ENCODE measurements around the gene AIFM3. TPM values are rescaled to one million over a fixed set of nuclear protein-coding genes. Genes with fewer than 3 reads are reported as not detected.
A peak's percentile ranks its signal among the peaks of the same experiment; 100 is the strongest.
"Not testable (repeated sequence)": the region's sequence is repeated elsewhere in the genome, so short reads cannot be mapped to it uniquely, and the experiment has no call there.

The AIFM3 gene
- total RNA-seq, 3 donors from 2014 or later: 1.6 to 3.3 (median 2.2) TPM

GRCh38 chr22:21000207-21000986, 33.3 kb downstream of the AIFM3 start:
- intact Hi-C loops (cut with DNase I; ENCODE audit: low total_unique reads): no loop called here
- TF ChIP-seq POLR2AphosphoS5 (IDR thresholded peaks at IDR 0.05): no peak
- no peak for TF ChIP-seq CTCF (IDR thresholded peaks at IDR 0.05)
- no peak for TF ChIP-seq POLR2A (IDR thresholded peaks at IDR 0.05)

GRCh38 chr22:21000987-21001600, 34.0 kb downstream of the AIFM3 start:
- Histone ChIP-seq H3K27me3 (no peaks in the 10 kb centered on the region), H3K36me3 (no peaks in the 10 kb centered on the region), H3K4me3 (peak overlapping the region; percentile 72 to 85 (median 74)), H3K4me1 (peaks cover 4 to 22% of the 10 kb centered on the region in 2 donors), H3K27ac (peak overlapping the region; percentile 99 to 100), H3K9me3 (no peaks in the 10 kb centered on the region)
- intact Hi-C loops (cut with DNase I; ENCODE audit: low total_unique reads): no loop called here
- no peak for DNase-seq (ENCODE audit: low spot score in 2 of 2)
- TF ChIP-seq POLR2AphosphoS5 (IDR thresholded peaks at IDR 0.05) (no peak), CTCF (IDR thresholded peaks at IDR 0.05) (no peak), POLR2A (IDR thresholded peaks at IDR 0.05) (no peak)

More at GRCh38 chr22:21000207-21000986, 33.3 kb downstream of the AIFM3 start:
- Histone ChIP-seq H3K27ac (peak overlapping the region; percentile 99 to 100), H3K4me3 (peak overlapping the region; percentile 72 to 85 (median 74)), H3K9me3 (no peaks in the 10 kb centered on the region), H3K4me1 (peaks cover 4 to 22% of the 10 kb centered on the region in 2 donors), H3K36me3 (no peaks in the 10 kb centered on the region), H3K27me3 (no peaks in the 10 kb centered on the region)
- no peak for DNase-seq (ENCODE audit: low spot score in 2 of 2)

- intact Hi-C loops (cut with DNase I; ENCODE audit: low total_unique reads): no loop called here
- Histone ChIP-seq H3K4me3 (peak within 1 kb of the TSS; percentile 72 to 85 (median 74)), H3K4me1 (peaks cover 4 to 22% of the 10 kb centered on the region in 2 donors), H3K9me3 (no peaks in the 10 kb centered on the region), H3K27me3 (no peaks in the 10 kb centered on the region), H3K27ac (peak within 1 kb of the TSS; percentile 99 to 100), H3K36me3 (no peaks in the 10 kb centered on the region)
- peak; percentile 80 to 94 (median 89) for TF ChIP-seq POLR2AphosphoS5 (IDR thresholded peaks at IDR 0.05)
- peak; percentile 89 for TF ChIP-seq POLR2A (IDR thresholded peaks at IDR 0.05)
- peak in 1 of 3 donors; percentile 18 for TF ChIP-seq CTCF (IDR thresholded peaks at IDR 0.05)
- peak; percentile 95 to 96 for DNase-seq (ENCODE audit: low spot score in 2 of 2)
These were observed 34.7 kb downstream of the AIFM3 start, which contains the start of gene THAP7 for GRCh38 chr22:21001601-21002325. TSS of gene THAP7 (minus strand) at chr22:21002118. CDS start at chr22:21001911, 207 bp downstream.

GRCh38 chr22:21003782-21004181, 36.7 kb downstream of the AIFM3 start:
- DNase-seq (ENCODE audit: low spot score in 2 of 2): no peak
- peak overlapping the region in 1 of 2 donors; percentile 52 for H3K27ac ChIP-seq
- intact Hi-C loops (cut with DNase I; ENCODE audit: low total_unique reads): no loop called here

GRCh38 chr22:21009208-21009607, 42.2 kb downstream of the AIFM3 start:
- H3K9me3 ChIP-seq; H3K27me3 ChIP-seq; H3K4me3 ChIP-seq; intact Hi-C loops (cut with DNase I; ENCODE audit: low total_unique reads); H3K27ac ChIP-seq; H3K36me3 ChIP-seq; DNase-seq (ENCODE audit: low spot score in 2 of 2); H3K4me1 ChIP-seq: not testable (repeated sequence)

More at GRCh38 chr22:21003782-21004181, 36.7 kb downstream of the AIFM3 start:
- TF ChIP-seq CTCF (IDR thresholded peaks at IDR 0.05): no peak
- Histone ChIP-seq H3K4me1 (peaks cover 4 to 22% of the 10 kb centered on the region in 2 donors), H3K9me3 (no peaks in the 10 kb centered on the region), H3K27me3 (no peaks in the 10 kb centered on the region), H3K36me3 (no peaks in the 10 kb centered on the region), H3K4me3 (no peak overlapping the region)
